ENCODE data around the gene COL5A2. TPM values are rescaled to one million over a fixed set of nuclear protein-coding genes. Genes with fewer than 3 reads are reported as not detected.

Gene COL5A2
- total and polyA plus RNA-seq, 10 of the 15 experiments (the other 5 are each of a cell fraction or from before 2014, with no cell fraction given): 0.04 to 0.85 (median 0.39) TPM

- Histone ChIP-seq H4K20me1 (ENCODE audit: control insufficient read depth, insufficient read depth) (no peaks in the 10 kb centered on the region), H3K4me2 (ENCODE audit: control insufficient read depth, insufficient read depth) (no peak overlapping the region), H3K79me2 (ENCODE audit: control insufficient read depth, insufficient read depth, low read length) (no peaks in the 10 kb centered on the region), H3K9ac (ENCODE audit: control insufficient read depth, insufficient read depth, low read length) (no peak overlapping the region), H3K9me3 (replicated peaks; ENCODE audit: control insufficient read depth, insufficient read depth, low read length) (no peaks in the 10 kb centered on the region), H3K4me3 (no peak overlapping the region), H3K4me1 (ENCODE audit: control insufficient read depth, insufficient read depth, low read length) (no peaks in the 10 kb centered on the region), H3K27me3 (replicated peaks in 1 of 2; ENCODE audit: control insufficient read depth in 2 of 2, insufficient read depth in 2 of 2, low read length in 1 of 2) (no peaks in the 10 kb centered on the region; a peak in 1 of 4 replicates), H3K36me3 (ENCODE audit: control insufficient read depth in 2 of 2, insufficient read depth in 2 of 2, low read length in 1 of 2) (no peaks in the 10 kb centered on the region), H3K27ac (ENCODE audit: control insufficient read depth, insufficient read depth) (no peak overlapping the region), H2AFZ (ENCODE audit: control insufficient read depth, low read depth, low read length) (no peak overlapping the region)
- in situ Hi-C loops (cut with MboI) (no loop called here), intact Hi-C loops (cut with micrococcal nuclease; ENCODE audit: unreplicated experiment) (no loop called here)
- ChIA-PET SMC1A (ENCODE audit: uncharacterized antibody, unreplicated experiment) (interaction anchor here (1.0 to 1.7 kb wide), 4 partner anchors 38 to 176 kb away, joined by 3 to 5 read pairs (median 3); no protein-coding TSS in a partner anchor), POLR2A (no interaction called here), RAD21 (ENCODE audit: unreplicated experiment) (no interaction called here), CTCF (interaction anchor here (2.2 kb wide), 1 partner anchor 30 kb away, joined by 7 read pairs; no protein-coding TSS in a partner anchor)
- WGBS (ENCODE audit: insufficient coverage, insufficient replicate concordance, low lambda C conversion rate, missing lambda C conversion rate): 22% methylated on average over 1 of the region's 1 CpG
- no TSS peak for BruUV-seq (replicated peaks)
- DNase-seq (ENCODE audit: low read depth, low spot score): no peak
- FAIRE-seq: no peak
- ATAC-seq: peak; percentile 34; the same call in 2 of the 3 replicates
- TF ChIP-seq RBBP5 (conservative IDR thresholded peaks at IDR 0.05): no peak
Observed at GRCh38 chr2:189171956-189172609, 7.5 kb downstream of the COL5A2 start.

GRCh38 chr2:189168856-189169499 lies 10.6 kb downstream of the COL5A2 start:
- DNase-seq (ENCODE audit: low read depth, low spot score) (no peak), FAIRE-seq (no peak), ATAC-seq (no peak)
- Histone ChIP-seq H2AFZ (ENCODE audit: control insufficient read depth, low read depth, low read length) (no peak overlapping the region), H3K27ac (ENCODE audit: control insufficient read depth, insufficient read depth) (no peak overlapping the region), H3K9ac (ENCODE audit: control insufficient read depth, insufficient read depth, low read length) (no peak overlapping the region), H3K9me3 (replicated peaks; ENCODE audit: control insufficient read depth, insufficient read depth, low read length) (no peaks in the 10 kb centered on the region), H3K4me2 (ENCODE audit: control insufficient read depth, insufficient read depth) (no peak overlapping the region), H3K27me3 (replicated peaks in 1 of 2; ENCODE audit: control insufficient read depth in 2 of 2, insufficient read depth in 2 of 2, low read length in 1 of 2) (no peaks in the 10 kb centered on the region; a peak in 1 of 4 replicates), H3K4me1 (ENCODE audit: control insufficient read depth, insufficient read depth, low read length) (no peaks in the 10 kb centered on the region), H3K79me2 (ENCODE audit: control insufficient read depth, insufficient read depth, low read length) (no peaks in the 10 kb centered on the region), H3K4me3 (no peak overlapping the region), H3K36me3 (ENCODE audit: control insufficient read depth in 2 of 2, insufficient read depth in 2 of 2, low read length in 1 of 2) (no peaks in the 10 kb centered on the region), H4K20me1 (ENCODE audit: control insufficient read depth, insufficient read depth) (no peaks in the 10 kb centered on the region)
- intact Hi-C loops (cut with micrococcal nuclease; ENCODE audit: unreplicated experiment) (no loop called here), in situ Hi-C loops (cut with MboI) (no loop called here)
- ChIA-PET POLR2A (no interaction called here), SMC1A (ENCODE audit: uncharacterized antibody, unreplicated experiment) (interaction anchor here (1.4 kb wide), 1 partner anchor 75 kb away, joined by 4 read pairs; no protein-coding TSS in a partner anchor), RAD21 (ENCODE audit: unreplicated experiment) (no interaction called here), CTCF (interaction anchor here (0.7 to 1.2 kb wide), 2 partner anchors 18 to 53 kb away, joined by 3 read pairs; no protein-coding TSS in a partner anchor)
- no TSS peak for BruUV-seq (replicated peaks)
- WGBS (ENCODE audit: insufficient coverage, insufficient replicate concordance, low lambda C conversion rate, missing lambda C conversion rate): 14% methylated on average over 2 of the region's 2 CpGs
- TF ChIP-seq TCF7 (IDR thresholded peaks at IDR 0.05; ENCODE audit: borderline replicate concordance) (no peak), NBN (IDR thresholded peaks at IDR 0.05) (no peak), HDGF (IDR thresholded peaks at IDR 0.05) (no peak), MEF2B (IDR thresholded peaks at IDR 0.05; ENCODE audit: partially characterized antibody, poor library complexity, severe bottlenecking) (no peak), CBX5 (IDR thresholded peaks at IDR 0.05; ENCODE audit: low read depth) (no peak), NR2C1 (IDR thresholded peaks at IDR 0.05) (no peak), SREBF2 (IDR thresholded peaks at IDR 0.05; ENCODE audit: low read length) (no peak), CREB1 (IDR thresholded peaks at IDR 0.05; ENCODE audit: low read depth) (no peak), TCF12 (IDR thresholded peaks at IDR 0.05; ENCODE audit: low read depth, low read length) (no peak), SKIL (IDR thresholded peaks at IDR 0.05; ENCODE audit: low read depth, poor library complexity, severe bottlenecking) (no peak), CREM (IDR thresholded peaks at IDR 0.05; ENCODE audit: low read depth) (no peak)
- TF ChIP-seq, protein P1, sequence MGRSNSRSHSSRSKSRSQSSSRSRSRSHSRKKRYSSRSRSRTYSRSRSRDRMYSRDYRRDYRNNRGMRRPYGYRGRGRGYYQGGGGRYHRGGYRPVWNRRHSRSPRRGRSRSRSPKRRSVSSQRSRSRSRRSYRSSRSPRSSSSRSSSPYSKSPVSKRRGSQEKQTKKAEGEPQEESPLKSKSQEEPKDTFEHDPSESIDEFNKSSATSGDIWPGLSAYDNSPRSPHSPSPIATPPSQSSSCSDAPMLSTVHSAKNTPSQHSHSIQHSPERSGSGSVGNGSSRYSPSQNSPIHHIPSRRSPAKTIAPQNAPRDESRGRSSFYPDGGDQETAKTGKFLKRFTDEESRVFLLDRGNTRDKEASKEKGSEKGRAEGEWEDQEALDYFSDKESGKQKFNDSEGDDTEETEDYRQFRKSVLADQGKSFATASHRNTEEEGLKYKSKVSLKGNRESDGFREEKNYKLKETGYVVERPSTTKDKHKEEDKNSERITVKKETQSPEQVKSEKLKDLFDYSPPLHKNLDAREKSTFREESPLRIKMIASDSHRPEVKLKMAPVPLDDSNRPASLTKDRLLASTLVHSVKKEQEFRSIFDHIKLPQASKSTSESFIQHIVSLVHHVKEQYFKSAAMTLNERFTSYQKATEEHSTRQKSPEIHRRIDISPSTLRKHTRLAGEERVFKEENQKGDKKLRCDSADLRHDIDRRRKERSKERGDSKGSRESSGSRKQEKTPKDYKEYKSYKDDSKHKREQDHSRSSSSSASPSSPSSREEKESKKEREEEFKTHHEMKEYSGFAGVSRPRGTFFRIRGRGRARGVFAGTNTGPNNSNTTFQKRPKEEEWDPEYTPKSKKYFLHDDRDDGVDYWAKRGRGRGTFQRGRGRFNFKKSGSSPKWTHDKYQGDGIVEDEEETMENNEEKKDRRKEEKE (IDR thresholded peaks at IDR 0.05): no peak

Data from GM12878 (cell line).